ENCODE results near the gene AGMO.

- TF ChIP-seq CTCF (IDR thresholded peaks at IDR 0.05; ENCODE audit: insufficient read depth, low read depth, low read length) (no peak), EZH2 (IDR thresholded peaks at IDR 0.05; ENCODE audit: insufficient read depth, low read length) (no peak)
These were observed 80.7 kb downstream of the AGMO start for GRCh38 chr7:15481132-15481531.
